NCI-H2171 treated with DMSO at 0.1 percent for 48 hours (cell line): ENCODE measurements around the gene TXNRD2.

Experiments used
- DNase-seq: peaks from one replicate; lab custom pipeline; 2025; lab: John Stamatoyannopoulos, UW

TXNRD2 gene

GRCh38 chr22:19875531-19876313, 65.9 kb downstream of the TXNRD2 start:
- DNase-seq = no peak

GRCh38 chr22:19875061-19875530, 66.5 kb downstream of the TXNRD2 start:
- DNase-seq = no peak

- DNase-seq = peak; percentile 62
Measured at GRCh38 chr22:19874307-19875060, 67.1 kb downstream of the TXNRD2 start.

GRCh38 chr22:19873960-19874306, 67.7 kb downstream of the TXNRD2 start:
- DNase-seq = no peak

- DNase-seq = no peak
Measured at GRCh38 chr22:19873138-19873959, 68.3 kb downstream of the TXNRD2 start.

DNA sequence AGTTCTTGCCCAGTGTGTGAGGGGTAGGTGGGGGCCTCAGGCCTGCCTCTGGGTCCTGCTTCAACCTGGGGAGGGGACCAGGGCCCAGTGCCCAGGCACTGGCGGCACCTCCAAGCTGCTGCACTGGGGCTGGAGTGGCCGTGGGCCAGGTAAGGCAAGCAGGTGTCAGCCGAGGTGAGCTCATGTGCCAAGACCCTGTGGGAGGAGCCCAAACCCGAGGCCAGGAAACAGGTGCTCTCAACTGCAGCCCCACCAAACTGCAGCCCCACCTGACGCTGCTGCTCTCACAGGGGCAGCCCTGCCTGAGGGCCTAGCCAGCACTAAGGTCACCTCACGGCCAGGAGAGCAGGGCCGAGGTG, 68.9 kb downstream of the TXNRD2 start:
- peak; percentile 3 for DNase-seq

- no peak for DNase-seq
Measured at GRCh38 chr22:19871845-19872778, 69.5 kb downstream of the TXNRD2 start.

DNA sequence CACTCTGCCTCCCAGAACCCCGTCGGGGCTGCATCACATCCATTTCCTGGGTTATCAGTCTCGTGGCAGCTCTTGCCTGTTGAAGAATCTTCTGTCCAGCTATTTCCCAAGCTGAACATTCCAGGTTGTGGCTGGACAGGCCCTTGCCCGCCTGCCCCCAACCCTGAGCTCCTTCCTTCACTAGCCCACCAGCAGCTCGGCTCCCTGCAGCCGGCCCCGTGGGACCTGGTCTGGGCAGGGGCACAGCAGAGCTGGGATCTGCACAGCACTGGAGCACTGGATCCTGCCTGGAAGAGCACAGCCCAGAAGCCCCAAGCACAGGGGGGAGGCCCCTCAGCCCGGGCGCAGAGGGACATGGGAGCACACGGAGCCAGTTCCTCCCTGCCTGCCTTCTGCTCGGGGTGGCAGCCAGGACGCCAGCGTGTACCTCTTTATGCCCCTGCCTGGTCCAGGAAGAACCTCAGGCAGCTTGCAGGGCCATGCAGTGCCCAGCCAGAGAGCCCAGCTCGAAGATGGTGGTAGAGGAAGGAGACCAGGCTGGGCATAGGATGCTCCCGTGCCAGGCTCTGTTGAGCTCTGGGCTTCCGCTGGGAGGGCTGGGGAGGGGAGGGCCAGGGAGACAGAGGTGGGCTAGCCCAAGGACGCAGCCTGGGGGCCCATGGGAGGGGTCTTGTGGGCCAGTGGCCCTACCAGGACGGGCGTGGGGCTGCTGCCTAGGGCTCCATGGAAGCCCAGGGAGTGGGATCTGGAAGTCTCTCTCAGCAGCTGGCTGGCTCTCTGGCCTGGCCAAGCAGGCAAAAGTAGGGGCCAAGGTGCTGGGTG, 70.4 kb downstream of the TXNRD2 start:
- DNase-seq = no peak

GRCh38 chr22:19870153-19871022, 71.2 kb downstream of the TXNRD2 start:
- DNase-seq = no peak

DNA sequence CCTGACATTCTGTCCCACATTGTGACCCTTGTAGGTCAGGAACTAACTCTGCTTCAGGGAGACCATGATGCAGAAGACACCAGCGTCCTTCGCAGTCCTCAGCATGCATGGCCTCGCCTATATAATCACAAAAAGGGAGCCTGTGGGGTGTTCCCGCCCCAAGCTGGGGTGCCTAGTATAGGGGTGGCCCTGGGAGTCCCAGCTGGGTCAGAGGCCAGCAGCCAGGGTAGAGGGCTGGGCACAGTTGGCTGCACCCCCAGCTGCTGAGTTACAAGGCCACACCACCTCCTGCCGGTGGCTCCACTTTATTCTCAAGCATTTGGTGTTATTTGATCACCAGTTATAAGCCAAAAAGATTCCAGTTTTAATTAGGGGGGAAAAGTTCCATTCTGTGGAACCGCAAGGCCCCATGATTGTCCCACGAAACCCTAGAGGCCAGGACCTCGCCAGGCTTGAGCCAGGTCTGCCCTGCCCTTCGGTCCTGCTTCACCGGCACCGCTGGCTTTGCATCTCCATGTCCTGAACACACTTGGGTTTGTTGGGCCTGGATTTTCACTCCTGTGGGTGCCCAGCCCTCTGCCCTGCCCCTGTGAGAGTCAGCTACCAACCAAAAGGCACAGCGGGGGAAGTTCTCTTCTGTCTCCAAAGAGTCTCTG, 72.0 kb downstream of the TXNRD2 start:
- no peak for DNase-seq

DNA sequence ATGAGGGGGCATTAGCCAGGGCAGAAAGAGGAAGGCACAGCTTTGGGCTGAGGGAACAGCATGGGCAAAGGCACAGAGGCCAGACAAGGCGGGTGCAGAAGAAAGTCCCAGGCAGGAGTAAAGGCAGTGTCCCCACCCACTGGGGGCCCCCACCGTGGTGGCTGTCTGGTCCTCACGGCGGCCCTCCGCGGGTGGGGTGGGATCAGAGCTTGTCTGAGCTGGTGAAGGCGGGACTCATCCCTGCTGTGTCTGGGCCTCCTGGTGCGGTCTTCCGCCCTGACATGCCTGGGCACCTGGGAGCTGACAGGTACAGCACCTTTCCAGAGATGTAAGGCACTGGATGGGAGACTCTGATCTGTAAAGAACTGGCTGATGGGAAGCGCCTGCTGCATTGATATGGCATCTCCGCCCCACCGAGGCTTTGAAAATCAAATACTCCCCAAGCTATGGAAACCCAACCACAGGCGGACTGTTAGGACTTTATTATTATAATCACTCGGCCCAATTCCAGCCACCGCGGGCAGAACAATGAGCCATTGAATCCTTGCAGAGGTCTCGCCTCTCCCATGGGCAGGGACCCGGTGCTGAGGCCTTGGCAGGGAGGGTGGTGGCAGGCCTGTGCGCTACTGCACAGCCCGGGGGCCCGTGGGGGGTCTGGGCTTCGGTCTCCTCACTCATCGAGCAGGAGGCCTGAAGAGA, 72.7 kb downstream of the TXNRD2 start:
- peak; percentile 32 for DNase-seq

DNA sequence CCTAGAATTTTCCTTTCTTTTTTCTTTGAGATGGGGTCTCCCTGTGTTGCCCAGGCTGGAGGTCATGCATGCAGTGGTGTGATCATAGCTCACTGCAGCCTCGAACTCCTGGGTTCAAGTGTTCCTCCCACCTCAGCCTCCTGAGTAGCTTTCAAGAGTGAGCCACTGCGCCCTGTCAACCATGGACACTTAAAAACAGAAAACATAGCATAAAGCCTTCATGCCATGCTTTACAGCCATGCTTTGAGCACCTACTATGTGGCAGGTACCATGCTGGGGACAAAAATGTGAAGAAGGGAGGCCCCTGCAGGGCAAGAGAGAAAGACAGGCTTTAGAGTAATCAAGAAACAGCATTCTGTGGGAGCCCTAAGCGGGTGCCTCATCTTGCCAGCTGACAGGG, 73.3 kb downstream of the TXNRD2 start:
- no peak for DNase-seq

DNA sequence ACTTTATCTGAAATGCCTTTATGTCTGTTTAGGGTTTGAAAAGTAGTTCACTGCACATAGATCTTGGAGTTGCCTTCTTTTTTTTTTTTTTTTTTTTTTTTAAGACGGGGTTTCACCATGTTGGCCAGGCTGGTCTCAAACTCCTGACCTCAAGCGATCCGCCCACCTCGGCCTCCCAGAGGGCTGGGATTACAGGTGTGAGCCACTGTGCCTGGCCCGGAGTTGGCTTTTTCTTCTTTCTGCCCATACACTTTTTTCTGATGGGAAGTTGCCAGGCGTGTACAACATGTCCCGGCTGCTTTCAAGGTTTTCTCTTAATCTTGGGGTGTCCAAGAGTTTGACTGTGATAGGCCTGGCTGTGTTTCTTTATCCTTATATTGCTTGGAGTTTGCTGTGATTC, 74.0 kb downstream of the TXNRD2 start:
- no peak for DNase-seq

DNA sequence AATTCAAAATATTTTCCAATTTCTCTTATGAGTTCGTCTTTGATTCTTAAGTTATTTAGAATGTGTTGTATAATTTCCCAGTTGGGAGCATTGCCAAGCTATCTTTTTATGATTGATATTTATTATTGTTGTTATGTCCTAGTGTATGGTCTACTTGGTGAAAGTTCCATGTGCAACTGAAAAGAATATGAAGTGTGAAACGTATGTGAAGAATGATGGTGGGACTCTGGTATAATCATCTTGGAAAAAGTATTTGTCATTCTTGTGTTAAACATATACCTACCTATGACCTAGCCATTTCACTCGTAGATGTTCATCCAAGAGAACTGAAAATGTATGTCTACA, 75.0 kb downstream of the TXNRD2 start:
- no peak for DNase-seq

DNA sequence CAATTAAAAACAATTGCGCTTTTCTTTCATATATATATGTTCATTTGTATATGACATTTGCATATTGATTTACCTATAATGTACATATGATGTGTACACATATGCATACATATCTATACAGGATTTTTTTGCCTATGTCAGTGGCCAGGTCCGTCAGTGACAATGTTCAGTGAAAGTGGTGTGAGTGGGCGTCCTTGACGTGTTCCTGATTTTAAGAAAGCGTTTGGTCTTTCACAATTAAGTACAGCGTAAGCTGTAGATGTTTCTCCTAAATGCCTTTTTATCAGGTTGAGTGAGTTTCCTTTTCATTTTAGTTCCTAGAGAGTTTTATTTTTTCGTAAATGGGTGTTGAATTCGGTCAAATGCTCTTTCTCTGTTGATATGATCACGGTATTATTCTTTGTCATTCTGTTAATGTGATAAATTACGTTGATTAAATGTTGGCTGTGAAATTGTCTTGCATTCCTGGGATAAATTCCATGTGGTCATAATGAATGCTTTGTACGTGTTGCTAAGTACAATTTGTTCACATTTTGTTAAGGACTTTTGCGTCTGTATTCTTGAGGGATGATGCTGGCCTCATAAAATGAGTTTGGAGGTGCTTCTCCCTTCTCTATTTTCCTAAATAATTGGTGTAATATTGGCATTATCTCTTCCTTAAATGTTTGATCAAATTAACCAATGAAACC, 76.3 kb downstream of the TXNRD2 start:
- DNase-seq = no peak

DNA sequence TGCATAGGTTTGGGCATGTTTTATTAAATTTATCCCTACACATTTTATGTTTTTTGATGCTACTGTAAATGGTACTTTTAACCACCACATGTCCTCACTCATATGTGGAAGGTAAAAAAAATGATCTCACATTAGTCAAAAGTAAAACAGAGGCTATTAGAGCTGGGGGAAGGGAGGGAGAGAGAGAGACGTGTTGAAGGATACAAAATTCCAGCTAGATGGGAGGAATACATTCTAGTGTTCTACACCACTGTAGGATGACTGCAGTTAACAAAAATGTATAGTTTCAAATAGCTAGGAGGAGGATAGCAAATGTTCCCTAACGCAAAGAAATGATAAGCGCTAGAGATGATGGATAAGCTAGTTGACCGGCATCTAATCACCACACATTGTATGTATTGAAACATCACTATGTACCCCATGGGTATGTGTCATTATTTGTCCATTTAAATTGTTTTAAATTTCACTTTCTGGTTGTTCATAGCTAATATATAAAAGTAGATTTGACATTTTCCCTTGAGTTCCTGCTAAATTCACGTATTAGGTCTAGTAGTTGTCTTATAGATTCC, 77.0 kb downstream of the TXNRD2 start:
- DNase-seq = no peak

GRCh38 chr22:19863571-19863970, 78.0 kb downstream of the TXNRD2 start:
- no peak for DNase-seq
